ENCODE data around the gene DMRT1.

Gene DMRT1

GRCh38 chr9:926976-927375, 85.5 kb downstream of the DMRT1 start:
- no peak for DNase-seq

GRCh38 chr9:928363-929042, 87.0 kb downstream of the DMRT1 start:
- peak; percentile 24 for DNase-seq

- no peak for DNase-seq
Measured at GRCh38 chr9:929719-930118, 88.2 kb downstream of the DMRT1 start.

- no peak for DNase-seq
Measured at GRCh38 chr9:933356-933755, 91.9 kb downstream of the DMRT1 start.

- no peak for DNase-seq
Measured at GRCh38 chr9:935348-935965, 94.0 kb downstream of the DMRT1 start.

- no peak for DNase-seq
Measured at GRCh38 chr9:942805-943580, 101.5 kb downstream of the DMRT1 start.

- no peak for DNase-seq
Measured at GRCh38 chr9:947985-948384, 106.5 kb downstream of the DMRT1 start.

GRCh38 chr9:948497-948896, 107.0 kb downstream of the DMRT1 start:
- DNase-seq = no peak

- no peak for DNase-seq
Measured at GRCh38 chr9:950139-950538, 108.6 kb downstream of the DMRT1 start.

GRCh38 chr9:952546-952945, 111.0 kb downstream of the DMRT1 start:
- DNase-seq = no peak

GRCh38 chr9:959105-959504, 117.6 kb downstream of the DMRT1 start:
- no peak for DNase-seq

- no peak for DNase-seq
Measured at GRCh38 chr9:959914-960313, 118.4 kb downstream of the DMRT1 start.

- DNase-seq = no peak
Measured at GRCh38 chr9:962023-962422, 120.5 kb downstream of the DMRT1 start.

- DNase-seq = no peak
Measured at GRCh38 chr9:965497-965896, 124.0 kb downstream of the DMRT1 start.

GRCh38 chr9:966870-967269, 125.4 kb downstream of the DMRT1 start:
- DNase-seq = no peak

- no peak for DNase-seq
Measured at GRCh38 chr9:967436-967835, 125.9 kb downstream of the DMRT1 start.

- no peak for DNase-seq
Measured at GRCh38 chr9:967903-968641, 126.6 kb downstream of the DMRT1 start.

GRCh38 chr9:969310-970150, 128.0 kb downstream of the DMRT1 start:
- DNase-seq = no peak

GRCh38 chr9:970151-970996, 128.9 kb downstream of the DMRT1 start:
- DNase-seq = no peak

GRCh38 chr9:971901-972500, 130.5 kb downstream of the DMRT1 start:
- DNase-seq = peak; percentile 47

Data from suppressor macrophage treated with lipopolysaccharide for 4 hours (primary cell).